H9 (cell line): ENCODE results near the gene KRT40. TPM values are rescaled to one million over a fixed set of nuclear protein-coding genes. Genes with fewer than 3 reads are reported as not detected.

ENCODE experiments used
- DNase-seq: peaks from one replicate; pipeline ENCODE4 v3.0.0-alpha.2; 2017
- H2AFZ ChIP-seq: one replicate; pipeline ENCODE4 v1.6.1; 2013; ENCODE audit warnings: mild to moderate bottlenecking, low read length, control low read depth, moderate library complexity
- H2AK5ac ChIP-seq: 2 replicates; pipeline ENCODE4 v1.6.1; 2013; ENCODE audit warnings: low read length, control low read depth, mixed read lengths; ENCODE audit not compliant: insufficient read length
- H2BK120ac ChIP-seq: one replicate; pipeline ENCODE4 v1.6.1; 2013; ENCODE audit warnings: low read depth, mild to moderate bottlenecking, low read length, control low read depth, inconsistent platforms; ENCODE audit not compliant: poor library complexity, severe bottlenecking
- H2BK12ac ChIP-seq: 2 replicates; pipeline ENCODE4 v1.6.1; 2013; ENCODE audit warnings: low read length, control low read depth, mixed read lengths, low read depth; ENCODE audit not compliant: insufficient read length
- H2BK15ac ChIP-seq: 2 replicates; pipeline ENCODE4 v1.6.1; 2013; ENCODE audit warnings: low read depth, low read length, control low read depth
- H2BK20ac ChIP-seq: one replicate; pipeline ENCODE4 v1.6.1; 2013; ENCODE audit warnings: low read depth, mild to moderate bottlenecking, low read length, control low read depth, inconsistent platforms; ENCODE audit not compliant: poor library complexity, severe bottlenecking
- H2BK5ac ChIP-seq: 2 replicates; pipeline ENCODE4 v1.6.1; 2013; ENCODE audit warnings: low read length, control low read depth, mixed read lengths; ENCODE audit not compliant: insufficient read length
- H3K14ac ChIP-seq: 2 replicates; pipeline ENCODE4 v1.6.1; 2013; ENCODE audit warnings: low read length, control low read depth; ENCODE audit not compliant: insufficient read depth
- H3K18ac ChIP-seq: 2 replicates; pipeline ENCODE4 v1.6.1; 2013; ENCODE audit warnings: low read depth, mild to moderate bottlenecking, mixed read lengths, low read length, control low read depth; ENCODE audit not compliant: insufficient read length
- H3K23ac ChIP-seq: 2 replicates; pipeline ENCODE4 v1.6.1; 2013; ENCODE audit warnings: low read length, control low read depth, mixed read lengths, low read depth; ENCODE audit not compliant: insufficient read length
- H3K23me2 ChIP-seq: 2 replicates; pipeline ENCODE4 v1.6.1; 2013; ENCODE audit warnings: low read depth, mild to moderate bottlenecking, mixed read lengths, low read length, control low read depth; ENCODE audit not compliant: insufficient read length, poor library complexity, severe bottlenecking
- H3K27ac ChIP-seq: 2 replicates; pipeline ENCODE4 v1.5.1; 2013; ENCODE audit warnings: low read length, control low read depth, mixed read lengths, low read depth; ENCODE audit not compliant: insufficient read length
- H3K27me3 ChIP-seq: 2 replicates; pipeline ENCODE4 v1.6.1; 2013; ENCODE audit warnings: low read length, control low read depth, inconsistent platforms; ENCODE audit not compliant: insufficient read depth
- H3K4ac ChIP-seq: 2 replicates; pipeline ENCODE4 v1.6.1; 2013; ENCODE audit warnings: low read depth, mild to moderate bottlenecking, control low read depth, inconsistent platforms, low read length, moderate library complexity
- H3K4me1 ChIP-seq: 2 replicates; pipeline ENCODE4 v1.6.1; 2013; ENCODE audit warnings: low read length, control low read depth, inconsistent platforms; ENCODE audit not compliant: insufficient read depth
- H3K4me2 ChIP-seq: 2 replicates; pipeline ENCODE4 v1.6.1; 2013; ENCODE audit warnings: low read length, control low read depth, mixed read lengths; ENCODE audit not compliant: insufficient read length, insufficient read depth
- H3K56ac ChIP-seq: 2 replicates; pipeline ENCODE4 v1.6.1; 2013; ENCODE audit warnings: low read depth, mild to moderate bottlenecking, mixed read lengths, low read length, control low read depth; ENCODE audit not compliant: insufficient read length
- H3K79me1 ChIP-seq: 2 replicates; pipeline ENCODE4 v1.6.1; 2013; ENCODE audit warnings: low read depth, mild to moderate bottlenecking, moderate library complexity, low read length, control low read depth, inconsistent platforms; ENCODE audit not compliant: insufficient read depth, poor library complexity, severe bottlenecking
- H3K79me2 ChIP-seq: 2 replicates; pipeline ENCODE4 v1.6.1; 2013; ENCODE audit warnings: low read length, control low read depth, inconsistent platforms; ENCODE audit not compliant: insufficient read depth
- H3K9ac ChIP-seq: 2 replicates; pipeline ENCODE4 v1.6.1; 2013; ENCODE audit warnings: low read length, control low read depth, mixed read lengths; ENCODE audit not compliant: insufficient read length; ENCODE audit errors: extremely low read depth
- H3K9me3 ChIP-seq: one replicate; pipeline ENCODE4 v1.6.1; 2013; ENCODE audit warnings: low read depth, low read length, inconsistent platforms; ENCODE audit not compliant: control insufficient read depth
- H3T11ph ChIP-seq: one replicate; pipeline ENCODE4 v1.6.1; 2013; ENCODE audit warnings: mild to moderate bottlenecking, low read length, control low read depth, inconsistent platforms
- H4K20me1 ChIP-seq: one replicate; pipeline ENCODE4 v1.6.1; 2013; ENCODE audit not compliant: control insufficient read depth, insufficient read length, insufficient read depth
- H4K5ac ChIP-seq: 2 replicates; pipeline ENCODE4 v1.6.1; 2013; ENCODE audit warnings: low read depth, mild to moderate bottlenecking, mixed read lengths, low read length, control low read depth; ENCODE audit not compliant: insufficient read length
- H4K8ac ChIP-seq: replicated peaks from 2 replicates; pipeline ENCODE4 v1.6.1; 2013; ENCODE audit warnings: low read length, control low read depth, mixed read lengths, low read depth; ENCODE audit not compliant: insufficient read length
- H4K91ac ChIP-seq: 2 replicates; pipeline ENCODE4 v1.6.1; 2013; ENCODE audit warnings: low read depth, mild to moderate bottlenecking, moderate library complexity, mixed read lengths, low read length, control low read depth; ENCODE audit not compliant: insufficient read length
- H3K27ac Mint-ChIP-seq, 3 experiments: 2 replicates in 2 of 3; 3 replicates in 1 of 3; pipeline ENCODE4 v1.8.0; 2020 to 2021; ENCODE audit warnings: mixed read lengths in 3 of 3, mild to moderate bottlenecking in 1 of 3, moderate library complexity in 1 of 3
- H3K27me3 Mint-ChIP-seq: 2 replicates; pipeline ENCODE4 v1.8.0; 2021; ENCODE audit warnings: low read depth, mild to moderate bottlenecking, moderate library complexity, mixed read lengths
- H3K36me3 Mint-ChIP-seq, 3 experiments: 2 replicates in 2 of 3; 3 replicates in 1 of 3; pipeline ENCODE4 v1.8.0; 2020 to 2021; ENCODE audit warnings: low read depth in 3 of 3, mixed read lengths in 3 of 3; ENCODE audit not compliant: insufficient read depth in 1 of 3
- H3K4me1 Mint-ChIP-seq, 2 experiments: 2 replicates each; pipeline ENCODE4 v1.8.0; 2020; ENCODE audit warnings: mixed read lengths in 2 of 2
- H3K4me3 Mint-ChIP-seq, 2 experiments: 2 replicates in 1 of 2; 3 replicates in 1 of 2; pipeline ENCODE4 v1.8.0; 2020 to 2021; ENCODE audit warnings: mild to moderate bottlenecking in 2 of 2, mixed read lengths in 2 of 2, moderate library complexity in 1 of 2
- H3K9me3 Mint-ChIP-seq, 2 experiments: 2 replicates in 1 of 2; 3 replicates in 1 of 2; pipeline ENCODE4 v1.8.0; 2020; ENCODE audit warnings: mild to moderate bottlenecking in 2 of 2, mixed read lengths in 2 of 2, moderate library complexity in 1 of 2
- WGBS: extraction: QIAGEN DNeasy Blood & Tissue Kit; methylation state at CpG from one replicate; pipeline ENCODE4 v1.1.7; 2013; ENCODE audit warnings: missing lambda C conversion rate, low lambda C conversion rate, mixed read lengths; ENCODE audit not compliant: insufficient read length; ENCODE audit errors: extremely low coverage; 5-methylcytosine and 5-hydroxymethylcytosine counted together
- total RNA-seq: library from RNA; stranded (reverse); gene quantifications from 2 replicates; pipeline ENCODE4 v1.2.1, GENCODE V29; 2021
- TF ChIP-seq, protein P1 (sequence below): fragments of 200-600 bp; sonication (generic); conservative IDR thresholded peaks from 3 replicates; pipeline ENCODE4 v1.8.0; 2021; ENCODE audit warnings: antibody characterized with exemption, mild to moderate bottlenecking

The KRT40 gene
- total RNA-seq, 1 experiment from 2014 or later, result not detected

DNA sequence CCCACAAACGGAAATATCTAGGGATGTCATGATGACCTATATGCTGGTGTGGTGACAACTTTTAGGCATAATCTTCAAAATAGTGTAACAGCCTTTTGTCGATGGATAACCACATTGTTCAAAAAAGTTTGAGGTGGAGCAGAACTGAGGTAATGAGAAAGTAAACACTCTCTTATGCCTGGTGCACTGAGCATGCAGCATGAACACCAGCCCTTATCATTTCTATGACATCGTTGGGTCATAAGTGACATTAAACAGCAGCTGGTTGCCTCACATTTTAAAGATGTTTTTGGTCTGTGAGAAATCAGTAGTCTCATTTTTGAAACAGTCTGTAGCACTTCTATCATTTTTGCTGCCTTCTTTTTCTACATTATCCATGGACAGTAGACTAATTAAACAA lies 48.5 kb downstream of the KRT40 start:
- Mint-ChIP-seq H3K36me3 (no peaks in the 10 kb centered on the region), H3K27ac (no peak overlapping the region), H3K4me3 (no peak overlapping the region), H3K4me1 (peaks cover 12 to 19% of the 10 kb centered on the region in 2 experiments), H3K27me3 (peaks cover 4% of the 10 kb centered on the region; the same call in 1 of the 2 replicates), H3K9me3 (no peaks in the 10 kb centered on the region)
- H4K5ac ChIP-seq, result no peak overlapping the region
- no peaks in the 10 kb centered on the region for H3K4me1 ChIP-seq
- no peak overlapping the region for H4K91ac ChIP-seq
- H2BK15ac ChIP-seq, result no peak overlapping the region
- H4K8ac ChIP-seq, result no peak overlapping the region
- H3K23me2 ChIP-seq, result no peaks in the 10 kb centered on the region
- no peaks in the 10 kb centered on the region for H3K79me1 ChIP-seq
- TF ChIP-seq, protein P1, sequence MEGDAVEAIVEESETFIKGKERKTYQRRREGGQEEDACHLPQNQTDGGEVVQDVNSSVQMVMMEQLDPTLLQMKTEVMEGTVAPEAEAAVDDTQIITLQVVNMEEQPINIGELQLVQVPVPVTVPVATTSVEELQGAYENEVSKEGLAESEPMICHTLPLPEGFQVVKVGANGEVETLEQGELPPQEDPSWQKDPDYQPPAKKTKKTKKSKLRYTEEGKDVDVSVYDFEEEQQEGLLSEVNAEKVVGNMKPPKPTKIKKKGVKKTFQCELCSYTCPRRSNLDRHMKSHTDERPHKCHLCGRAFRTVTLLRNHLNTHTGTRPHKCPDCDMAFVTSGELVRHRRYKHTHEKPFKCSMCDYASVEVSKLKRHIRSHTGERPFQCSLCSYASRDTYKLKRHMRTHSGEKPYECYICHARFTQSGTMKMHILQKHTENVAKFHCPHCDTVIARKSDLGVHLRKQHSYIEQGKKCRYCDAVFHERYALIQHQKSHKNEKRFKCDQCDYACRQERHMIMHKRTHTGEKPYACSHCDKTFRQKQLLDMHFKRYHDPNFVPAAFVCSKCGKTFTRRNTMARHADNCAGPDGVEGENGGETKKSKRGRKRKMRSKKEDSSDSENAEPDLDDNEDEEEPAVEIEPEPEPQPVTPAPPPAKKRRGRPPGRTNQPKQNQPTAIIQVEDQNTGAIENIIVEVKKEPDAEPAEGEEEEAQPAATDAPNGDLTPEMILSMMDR, result no peak
- no peak overlapping the region for H3K18ac ChIP-seq
- no peak overlapping the region for H3K27ac ChIP-seq
- no peak overlapping the region for H3T11ph ChIP-seq
- H3K56ac ChIP-seq, result no peak overlapping the region
- H3K14ac ChIP-seq, result no peak overlapping the region
- H2AFZ ChIP-seq, result no peak overlapping the region
- no peak for DNase-seq
- no peak overlapping the region for H2BK5ac ChIP-seq
- no peak overlapping the region for H3K4me2 ChIP-seq
- H4K20me1 ChIP-seq, result no peaks in the 10 kb centered on the region
- no peaks in the 10 kb centered on the region for H3K79me2 ChIP-seq
- WGBS, result no CpG with 5 or more reads among the region's 3 CpGs
- H2BK12ac ChIP-seq, result no peak overlapping the region
- no peak overlapping the region for H3K4ac ChIP-seq
- no peak overlapping the region for H2AK5ac ChIP-seq
- H3K27me3 ChIP-seq, result no peaks in the 10 kb centered on the region
- no peak overlapping the region for H3K23ac ChIP-seq
- H2BK20ac ChIP-seq, result no peak overlapping the region
- no peaks in the 10 kb centered on the region for H3K9me3 ChIP-seq
- no peak overlapping the region for H2BK120ac ChIP-seq
- no peak overlapping the region for H3K9ac ChIP-seq
